ENCODE data around the gene ALOXE3.

ALOXE3 gene

DNA sequence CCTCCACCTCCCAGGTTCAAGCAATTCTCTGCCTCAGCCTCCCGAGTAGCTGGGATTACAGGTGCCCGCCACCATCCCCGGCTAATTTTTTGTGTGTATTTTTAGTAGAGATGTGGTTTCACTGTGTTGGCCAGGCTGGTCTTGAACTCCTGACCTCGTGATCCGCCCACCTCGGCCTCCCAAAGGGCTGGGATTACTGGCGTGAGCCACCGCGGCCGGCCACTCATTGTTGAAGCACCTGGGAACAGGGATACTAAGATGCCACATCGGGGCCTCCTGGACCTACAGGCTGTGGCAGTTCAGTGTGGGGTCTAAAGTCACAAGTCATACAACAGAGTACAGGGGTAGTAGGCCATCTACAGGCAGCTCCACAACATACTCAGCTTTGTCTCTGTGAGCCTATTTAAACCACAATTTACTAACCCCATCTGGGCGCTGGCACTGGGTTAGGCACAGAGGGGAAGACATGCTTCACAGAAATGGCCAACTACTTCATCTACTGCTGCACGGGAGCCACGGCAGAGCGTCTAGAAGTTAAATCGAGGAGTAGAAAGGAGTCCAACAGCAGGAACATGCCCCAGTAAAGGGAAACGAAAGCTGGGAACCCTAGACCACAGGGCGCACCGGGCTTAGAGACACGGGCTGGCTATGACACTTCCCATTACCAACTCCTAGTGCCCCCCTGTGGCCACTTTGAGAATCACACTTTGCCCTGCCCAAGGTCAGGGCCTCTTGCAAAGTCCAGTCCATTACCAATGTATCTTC is 40.1 kb upstream of the ALOXE3 start:
- no peaks in the 10 kb centered on the region for H3K27me3 Mint-ChIP-seq (ENCODE audit: low read depth)
- peak overlapping the region; percentile 63 for H3K4me3 Mint-ChIP-seq
- H3K4me1 Mint-ChIP-seq (ENCODE audit: low read depth), result peaks cover 50% of the 10 kb centered on the region
- peak overlapping the region; percentile 98 for H3K27ac Mint-ChIP-seq
- H3K36me3 Mint-ChIP-seq (ENCODE audit: low read depth), result peaks cover 29% of the 10 kb centered on the region
- H3K9me3 Mint-ChIP-seq, result no peaks in the 10 kb centered on the region

- peaks cover 25% of the 10 kb centered on the region for H3K36me3 Mint-ChIP-seq (ENCODE audit: low read depth)
- peaks cover 56% of the 10 kb centered on the region for H3K4me1 Mint-ChIP-seq (ENCODE audit: low read depth)
- no peaks in the 10 kb centered on the region for H3K9me3 Mint-ChIP-seq
- no peaks in the 10 kb centered on the region for H3K27me3 Mint-ChIP-seq (ENCODE audit: low read depth)
- no peak overlapping the region for H3K4me3 Mint-ChIP-seq
- no peak overlapping the region for H3K27ac Mint-ChIP-seq
These were observed 38.1 kb upstream of the ALOXE3 start for GRCh38 chr17:8156246-8156992.

DNA sequence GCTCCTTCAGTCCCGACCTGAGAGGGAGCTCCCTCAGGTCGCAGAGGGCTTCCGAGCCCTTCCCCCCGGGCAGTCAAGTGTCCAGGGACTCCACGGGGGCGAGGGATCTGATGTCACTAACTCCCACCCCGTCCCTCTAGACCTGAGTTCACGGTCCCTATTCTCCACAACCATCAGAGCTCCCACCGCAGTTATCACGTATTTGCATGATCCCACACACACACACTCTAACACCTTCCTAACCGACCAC is 37.6 kb upstream of the ALOXE3 start:
- peaks cover 52% of the 10 kb centered on the region for H3K4me1 Mint-ChIP-seq (ENCODE audit: low read depth)
- peaks cover 20% of the 10 kb centered on the region for H3K36me3 Mint-ChIP-seq (ENCODE audit: low read depth)
- H3K27ac Mint-ChIP-seq, result no peak overlapping the region
- no peaks in the 10 kb centered on the region for H3K9me3 Mint-ChIP-seq
- H3K4me3 Mint-ChIP-seq, result no peak overlapping the region
- H3K27me3 Mint-ChIP-seq (ENCODE audit: low read depth), result no peaks in the 10 kb centered on the region

DNA sequence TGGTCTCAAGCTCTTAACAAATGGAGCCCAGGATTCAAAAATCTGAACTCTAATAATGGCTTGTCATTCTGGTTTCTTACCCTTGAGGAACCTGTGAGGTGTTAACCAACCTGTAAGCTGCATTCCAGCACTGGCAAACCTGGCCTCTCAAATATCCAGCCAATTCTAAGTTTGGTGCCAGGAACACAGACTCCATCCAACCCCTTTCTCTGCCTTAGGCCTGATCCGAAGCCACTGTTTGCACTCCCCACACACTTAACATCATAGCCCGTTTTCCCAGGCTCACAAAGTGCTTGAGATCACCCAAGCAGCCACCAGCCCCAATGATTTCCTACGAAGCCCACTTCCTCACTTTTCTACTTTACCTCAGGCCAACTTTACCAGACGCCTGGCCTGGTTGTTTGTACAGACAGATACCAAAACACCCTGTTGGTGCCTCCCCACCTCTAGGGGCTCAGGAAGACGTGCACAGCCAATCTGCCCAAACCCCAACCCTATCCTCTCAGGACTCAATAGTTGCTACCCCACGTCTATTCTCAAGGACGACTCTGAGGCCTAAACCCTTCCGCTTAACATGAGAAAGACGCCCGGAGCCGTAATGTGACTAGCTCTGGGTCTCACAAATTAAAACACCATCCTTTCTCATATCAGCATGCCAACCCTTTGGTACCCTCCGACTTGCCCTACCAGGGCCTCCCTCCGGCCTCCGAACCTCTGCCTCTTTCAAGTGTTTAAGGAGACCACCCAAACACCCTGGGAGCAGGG is 37.1 kb upstream of the ALOXE3 start:
- Mint-ChIP-seq H3K27me3 (ENCODE audit: low read depth) (no peaks in the 10 kb centered on the region), H3K36me3 (ENCODE audit: low read depth) (peaks cover 17% of the 10 kb centered on the region), H3K9me3 (no peaks in the 10 kb centered on the region), H3K27ac (no peak overlapping the region), H3K4me1 (ENCODE audit: low read depth) (peaks cover 47% of the 10 kb centered on the region), H3K4me3 (no peak overlapping the region)

DNA sequence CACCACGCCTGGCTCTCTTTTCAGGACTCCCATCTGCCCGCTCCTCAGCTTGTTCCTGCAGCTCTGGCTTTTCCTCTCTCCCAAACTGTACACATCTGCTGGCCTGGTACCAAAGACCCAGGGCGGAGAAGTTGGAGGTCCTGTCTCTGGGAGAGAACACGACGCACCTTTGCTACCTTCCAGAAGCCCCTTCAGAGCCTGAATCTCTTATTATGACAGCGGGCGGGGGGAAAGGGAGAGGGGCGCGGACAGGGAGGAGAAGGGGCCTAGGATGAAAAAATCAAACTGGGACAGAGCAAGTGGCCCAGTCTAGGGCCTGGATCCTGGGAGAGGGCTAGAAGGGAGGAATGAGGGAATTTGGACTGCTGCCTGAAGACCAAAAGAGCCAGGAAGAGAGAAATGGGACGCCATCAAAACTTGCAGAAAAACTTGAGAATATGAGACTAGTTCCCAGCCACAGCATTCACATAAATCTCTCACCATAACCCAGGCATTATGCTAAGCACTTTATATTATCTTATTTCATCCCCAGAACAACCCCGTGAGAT is 36.4 kb upstream of the ALOXE3 start:
- H3K36me3 Mint-ChIP-seq (ENCODE audit: low read depth), result peaks cover 11% of the 10 kb centered on the region
- no peaks in the 10 kb centered on the region for H3K27me3 Mint-ChIP-seq (ENCODE audit: low read depth)
- H3K4me1 Mint-ChIP-seq (ENCODE audit: low read depth), result peaks cover 42% of the 10 kb centered on the region
- no peak overlapping the region for H3K4me3 Mint-ChIP-seq
- H3K9me3 Mint-ChIP-seq, result no peaks in the 10 kb centered on the region
- no peak overlapping the region for H3K27ac Mint-ChIP-seq

- no peak overlapping the region for H3K4me3 Mint-ChIP-seq
- no peaks in the 10 kb centered on the region for H3K27me3 Mint-ChIP-seq (ENCODE audit: low read depth)
- H3K9me3 Mint-ChIP-seq, result no peaks in the 10 kb centered on the region
- H3K36me3 Mint-ChIP-seq (ENCODE audit: low read depth), result peaks cover 14% of the 10 kb centered on the region
- no peak overlapping the region for H3K27ac Mint-ChIP-seq
- peaks cover 42% of the 10 kb centered on the region for H3K4me1 Mint-ChIP-seq (ENCODE audit: low read depth)
These were observed 35.8 kb upstream of the ALOXE3 start for GRCh38 chr17:8153957-8154607.

GRCh38 chr17:8153525-8153956 is 35.2 kb upstream of the ALOXE3 start:
- Mint-ChIP-seq H3K4me1 (ENCODE audit: low read depth) (peaks cover 38% of the 10 kb centered on the region), H3K9me3 (no peaks in the 10 kb centered on the region), H3K4me3 (peak overlapping the region; percentile 77), H3K36me3 (ENCODE audit: low read depth) (peaks cover 13% of the 10 kb centered on the region), H3K27ac (no peak overlapping the region), H3K27me3 (ENCODE audit: low read depth) (no peaks in the 10 kb centered on the region)

- no peak overlapping the region for H3K27ac Mint-ChIP-seq
- H3K27me3 Mint-ChIP-seq (ENCODE audit: low read depth), result no peaks in the 10 kb centered on the region
- peaks cover 14% of the 10 kb centered on the region for H3K36me3 Mint-ChIP-seq (ENCODE audit: low read depth)
- H3K9me3 Mint-ChIP-seq, result no peaks in the 10 kb centered on the region
- peaks cover 35% of the 10 kb centered on the region for H3K4me1 Mint-ChIP-seq (ENCODE audit: low read depth)
- H3K4me3 Mint-ChIP-seq, result peak overlapping the region; percentile 77
These were observed 34.7 kb upstream of the ALOXE3 start for GRCh38 chr17:8153031-8153451.

GRCh38 chr17:8152112-8152775 is 33.9 kb upstream of the ALOXE3 start, which contains the start of gene PER1:
Gene PER1 (minus strand): TSS chr17:8152404. CDS start chr17:8150706, 1,698 bp downstream.
- Mint-ChIP-seq H3K4me1 (ENCODE audit: low read depth) (peaks cover 35% of the 10 kb centered on the region), H3K27me3 (ENCODE audit: low read depth) (no peaks in the 10 kb centered on the region), H3K36me3 (ENCODE audit: low read depth) (peaks cover 20% of the 10 kb centered on the region), H3K27ac (peak within 1 kb of the TSS; percentile 97), H3K4me3 (peak within 1 kb of the TSS; percentile 93), H3K9me3 (no peaks in the 10 kb centered on the region)

- Mint-ChIP-seq H3K9me3 (no peaks in the 10 kb centered on the region), H3K27ac (peak overlapping the region; percentile 97), H3K4me3 (peak overlapping the region; percentile 93), H3K27me3 (ENCODE audit: low read depth) (no peaks in the 10 kb centered on the region), H3K36me3 (ENCODE audit: low read depth) (peaks cover 24% of the 10 kb centered on the region), H3K4me1 (ENCODE audit: low read depth) (peaks cover 35% of the 10 kb centered on the region)
These were observed 33.4 kb upstream of the ALOXE3 start for GRCh38 chr17:8151641-8152111.

DNA sequence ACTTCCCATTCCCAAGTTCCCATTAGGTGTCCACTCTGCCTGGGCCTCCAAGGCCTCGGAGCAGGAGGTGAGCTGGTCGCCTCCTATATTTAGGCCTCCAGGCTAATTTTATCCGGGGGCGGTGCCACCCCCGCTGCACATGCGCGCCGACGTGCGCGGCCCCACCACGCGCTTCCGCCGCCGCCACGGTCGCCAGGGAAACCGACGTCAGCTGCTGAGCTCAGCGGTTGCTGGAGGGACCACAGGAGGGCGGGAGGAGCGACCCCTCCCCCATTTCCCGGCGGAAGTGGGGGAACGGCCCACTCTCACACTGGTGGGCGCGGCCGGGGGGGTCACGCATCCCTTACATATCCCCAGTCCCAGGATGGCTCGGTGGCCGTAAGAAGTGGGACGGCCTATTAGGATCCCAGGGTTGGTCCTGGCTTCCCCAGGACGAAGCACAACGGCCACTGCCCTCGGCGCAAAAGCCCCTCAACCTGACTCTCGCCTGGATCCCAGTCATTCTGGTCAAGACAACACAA is 32.9 kb upstream of the ALOXE3 start:
- Mint-ChIP-seq H3K27ac (peak overlapping the region; percentile 97), H3K4me3 (peak overlapping the region; percentile 93), H3K4me1 (ENCODE audit: low read depth) (peaks cover 37% of the 10 kb centered on the region)

DNA sequence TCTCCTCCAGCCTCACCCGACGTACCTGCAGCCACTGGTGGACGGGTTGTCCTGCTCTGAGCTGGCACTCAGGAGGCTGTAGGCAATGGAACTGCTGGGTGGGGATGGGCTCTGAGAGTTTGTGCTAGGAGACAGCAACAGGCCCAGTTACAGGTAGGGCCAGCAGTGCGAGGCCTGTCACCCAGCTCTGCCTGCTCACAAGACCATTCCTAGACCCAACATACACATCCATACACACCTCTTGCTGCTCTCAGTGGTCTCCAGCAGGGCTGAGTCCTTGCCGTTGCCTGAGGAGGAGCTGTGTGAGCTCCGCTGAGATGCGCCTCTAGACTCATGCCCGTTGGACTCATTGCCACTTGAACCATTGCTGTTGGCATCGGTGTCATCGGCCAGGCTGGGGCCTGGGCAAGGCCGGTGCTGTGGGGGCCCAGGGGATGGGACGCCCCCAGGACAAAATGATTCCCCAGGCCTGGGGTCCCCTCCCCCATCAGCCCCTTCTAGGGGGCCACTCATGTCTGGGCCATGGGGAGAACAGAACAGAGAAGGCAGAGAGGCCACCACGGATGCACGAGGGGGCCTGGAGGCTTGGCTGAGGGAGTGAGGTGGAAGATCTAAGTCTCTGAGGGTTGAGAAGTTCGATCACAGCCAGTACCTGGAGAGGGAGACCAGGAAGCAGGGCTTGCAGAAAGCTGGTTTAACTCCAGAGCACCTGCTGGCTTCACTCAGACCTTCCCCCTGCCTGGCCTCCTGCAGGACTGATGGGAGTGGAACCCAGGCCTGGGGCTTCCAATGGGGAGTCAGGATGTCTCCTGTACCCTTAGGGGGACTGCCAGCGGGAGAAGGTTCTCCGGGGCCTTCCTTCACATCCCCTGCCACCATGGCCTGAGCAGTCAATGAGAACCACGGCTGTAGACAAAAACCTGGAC is 32.1 kb upstream of the ALOXE3 start:
- peak overlapping the region; percentile 62 for H3K27ac Mint-ChIP-seq

More for the DNA sequence above, 32.9 kb upstream of the ALOXE3 start:
- Mint-ChIP-seq H3K9me3 (no peaks in the 10 kb centered on the region), H3K36me3 (ENCODE audit: low read depth) (peaks cover 29% of the 10 kb centered on the region), H3K27me3 (ENCODE audit: low read depth) (no peaks in the 10 kb centered on the region)

More for the DNA sequence above, 32.1 kb upstream of the ALOXE3 start:
- peaks cover 36% of the 10 kb centered on the region for H3K4me1 Mint-ChIP-seq (ENCODE audit: low read depth)
- no peaks in the 10 kb centered on the region for H3K9me3 Mint-ChIP-seq
- peaks cover 35% of the 10 kb centered on the region for H3K36me3 Mint-ChIP-seq (ENCODE audit: low read depth)
- peak overlapping the region; percentile 93 for H3K4me3 Mint-ChIP-seq
- H3K27me3 Mint-ChIP-seq (ENCODE audit: low read depth), result no peaks in the 10 kb centered on the region
